Cortex of kidney (tissue), 1 donor: Measurements from ENCODE around the gene GSTK1.
"Not testable (repeated sequence)": the region's sequence is repeated elsewhere in the genome, so short reads cannot be mapped to it uniquely, and the experiment has no call there.

Experiments
- DNase-seq: peaks from one replicate; lab custom pipeline; 2025; lab: John Stamatoyannopoulos, UW

GSTK1 gene

GRCh38 chr7:143238289-143238980 lies 24.8 kb upstream of the GSTK1 start:
- no peak for DNase-seq

GRCh38 chr7:143239813-143240212 lies 23.4 kb upstream of the GSTK1 start:
- DNase-seq = no peak

- no peak for DNase-seq
Observed at GRCh38 chr7:143240291-143241168, 22.7 kb upstream of the GSTK1 start.

DNA sequence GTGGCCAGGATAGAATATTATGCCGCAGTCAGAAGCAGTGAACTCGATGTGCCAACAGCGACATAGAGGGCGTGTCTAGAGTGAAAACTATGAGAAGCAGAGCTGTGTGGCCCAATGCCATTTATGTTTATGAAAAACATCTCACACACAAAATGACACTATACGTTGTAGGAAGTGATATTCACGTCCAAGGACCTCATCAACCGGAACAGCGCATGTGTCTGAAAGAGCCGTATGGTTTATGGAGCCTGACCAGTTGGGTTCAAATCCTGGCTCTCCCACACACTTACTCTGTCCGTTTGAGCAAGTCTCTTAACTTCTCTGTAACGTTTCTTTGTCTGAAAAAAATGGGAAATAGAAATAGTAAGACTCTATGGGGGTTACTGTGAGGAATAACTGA lies 20.9 kb upstream of the GSTK1 start:
- DNase-seq = no peak

DNA sequence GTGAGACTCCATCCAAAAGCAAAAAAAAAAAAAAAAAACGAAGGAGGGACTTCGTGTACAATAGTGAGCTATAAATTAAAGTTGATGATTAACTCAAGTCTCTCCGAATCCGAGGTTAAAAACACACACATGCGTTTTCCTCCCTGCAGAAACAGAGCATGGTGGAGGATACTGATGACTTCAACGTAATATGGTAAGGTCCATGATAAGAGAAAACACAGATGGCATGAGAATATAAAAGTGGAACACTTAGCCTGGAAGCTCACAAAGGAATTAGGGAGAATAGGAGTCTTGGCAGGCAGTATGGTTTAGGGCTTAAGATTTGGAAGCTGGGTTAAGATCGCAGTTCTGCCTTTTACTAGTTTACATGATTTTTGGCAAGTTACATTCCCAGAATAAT lies 20.1 kb upstream of the GSTK1 start:
- DNase-seq = no peak

GRCh38 chr7:143243614-143244013 lies 19.6 kb upstream of the GSTK1 start:
- no peak for DNase-seq

DNA sequence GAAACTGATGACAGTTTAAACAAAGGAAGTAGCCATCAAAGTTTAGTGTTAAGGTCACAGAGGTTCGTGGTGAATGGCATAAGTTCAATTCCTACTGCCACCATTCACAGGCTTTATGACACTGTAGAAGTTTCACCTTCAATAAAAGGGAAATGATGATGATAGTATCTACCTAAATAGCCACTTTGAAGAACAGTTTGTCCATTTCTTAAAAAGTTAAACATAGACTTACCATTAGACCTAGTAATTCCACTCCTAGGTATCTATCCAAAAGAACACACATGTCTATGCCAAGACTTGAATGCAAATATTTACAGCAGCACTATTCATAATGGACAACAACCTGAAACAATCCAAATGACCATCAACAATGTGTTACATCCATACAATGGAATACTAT lies 18.9 kb upstream of the GSTK1 start:
- no peak for DNase-seq

DNA sequence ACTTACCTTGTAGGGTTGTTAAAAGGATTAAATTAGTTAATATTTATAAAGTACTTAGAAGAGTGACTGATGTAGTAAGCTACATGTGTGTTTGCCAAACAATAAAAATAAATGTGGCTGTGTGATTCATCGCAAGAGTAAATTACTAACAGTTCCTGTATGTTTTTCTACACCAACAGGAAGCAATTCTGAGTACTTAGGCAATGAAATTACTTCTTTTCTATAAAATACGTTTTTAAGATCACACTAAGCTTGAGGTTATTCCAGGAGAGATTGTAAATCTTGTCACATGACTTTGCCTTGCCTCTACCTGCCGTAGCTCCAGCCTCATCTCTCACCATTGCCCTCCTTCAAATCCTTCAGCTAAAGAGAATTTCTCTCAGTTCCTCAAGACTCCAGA lies 18.1 kb upstream of the GSTK1 start:
- no peak for DNase-seq

DNA sequence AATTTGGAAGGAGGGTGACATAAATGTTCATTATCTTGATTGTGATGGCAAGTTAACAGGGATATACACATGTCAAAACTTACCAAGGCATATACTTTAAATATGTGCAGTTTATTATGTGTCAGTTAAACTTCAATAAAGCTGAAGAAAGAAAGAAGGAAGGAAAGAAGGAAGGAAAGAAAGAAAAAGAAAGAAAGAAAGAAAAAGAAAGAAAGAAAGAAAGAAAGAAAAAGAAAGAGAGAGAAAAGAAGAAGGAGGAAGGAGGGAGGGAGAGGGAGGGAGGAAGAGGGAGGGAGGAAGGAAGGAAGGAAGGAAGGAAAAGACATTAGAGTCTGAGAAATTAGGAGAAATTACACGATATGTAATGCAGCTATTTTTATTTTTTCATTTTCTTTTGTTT lies 15.9 kb upstream of the GSTK1 start:
- no peak for DNase-seq

DNA sequence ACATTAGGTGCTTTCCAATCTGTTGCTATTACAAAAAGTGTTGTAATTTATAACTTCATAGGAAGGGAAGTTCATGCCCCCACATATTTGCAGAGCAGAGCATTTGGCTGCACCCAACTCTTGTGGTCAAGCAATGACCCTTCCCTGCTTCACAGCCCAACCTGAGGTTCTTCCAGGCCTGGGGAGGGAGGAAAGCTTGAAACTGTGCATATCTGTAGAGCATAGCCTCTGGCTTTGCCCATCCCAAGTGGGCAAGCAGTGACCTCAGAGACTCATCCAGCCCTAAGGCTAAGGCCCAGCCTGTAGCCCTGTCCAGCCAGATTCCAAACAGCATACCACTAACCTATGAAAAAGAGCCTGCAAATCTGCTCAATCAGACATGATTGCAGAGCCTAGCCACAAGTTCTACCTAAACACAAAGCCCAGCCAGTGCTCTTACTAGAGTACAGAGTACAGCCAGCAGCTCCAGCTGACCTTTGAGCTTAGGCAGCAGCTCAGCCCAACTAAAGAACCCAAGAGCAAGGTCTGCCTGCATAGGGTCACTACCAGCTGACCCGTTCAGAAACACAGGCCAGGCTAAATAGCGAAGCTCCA lies 14.4 kb upstream of the GSTK1 start:
- no peak for DNase-seq

DNA sequence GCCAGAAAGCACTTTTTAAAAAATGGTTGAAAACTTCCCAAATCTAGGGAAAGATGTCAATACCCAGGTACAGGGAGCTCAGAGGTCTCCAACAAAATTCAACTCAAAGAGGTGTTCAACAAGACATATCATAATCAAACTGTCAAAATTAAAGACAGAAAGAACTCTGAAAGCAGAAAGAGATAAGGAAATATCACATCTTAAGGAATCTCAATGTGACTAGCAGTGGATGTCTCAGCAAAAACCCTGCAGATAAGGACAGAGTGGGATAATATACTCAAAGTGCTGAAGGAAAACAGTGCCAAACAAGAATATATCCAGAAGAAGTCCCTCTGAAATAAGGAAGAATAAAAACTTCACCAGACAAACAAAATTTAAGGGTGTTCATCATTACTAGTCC lies 13.0 kb upstream of the GSTK1 start:
- no peak for DNase-seq

GRCh38 chr7:143250822-143251221 lies 12.4 kb upstream of the GSTK1 start:
- no peak for DNase-seq

GRCh38 chr7:143252006-143252405 lies 11.2 kb upstream of the GSTK1 start:
- DNase-seq = no peak

- DNase-seq = no peak
Observed at GRCh38 chr7:143255564-143255963, 7.7 kb upstream of the GSTK1 start.

GRCh38 chr7:143256325-143256724 lies 6.9 kb upstream of the GSTK1 start:
- DNase-seq = no peak

DNA sequence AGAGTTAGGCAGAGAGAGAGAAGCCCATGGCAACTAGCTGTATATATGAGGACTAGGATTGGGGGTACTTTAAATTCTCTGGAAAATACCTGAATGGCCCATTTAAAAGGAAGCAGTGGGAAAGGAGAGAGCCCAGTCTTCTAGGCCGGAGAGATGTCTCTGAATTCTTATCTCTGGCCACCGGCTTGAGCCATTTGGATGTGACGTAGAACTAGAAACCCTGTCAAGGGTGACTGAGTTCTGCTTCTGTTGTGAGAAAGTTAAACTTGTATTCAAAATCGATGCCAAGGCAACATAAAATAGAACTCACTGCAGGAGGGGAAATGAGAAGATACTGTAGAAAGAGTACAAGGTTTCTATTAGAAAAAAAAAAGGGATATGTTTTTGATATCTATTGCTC lies 6.3 kb upstream of the GSTK1 start:
- DNase-seq = no peak

GRCh38 chr7:143257501-143257900 lies 5.7 kb upstream of the GSTK1 start:
- DNase-seq = no peak

DNA sequence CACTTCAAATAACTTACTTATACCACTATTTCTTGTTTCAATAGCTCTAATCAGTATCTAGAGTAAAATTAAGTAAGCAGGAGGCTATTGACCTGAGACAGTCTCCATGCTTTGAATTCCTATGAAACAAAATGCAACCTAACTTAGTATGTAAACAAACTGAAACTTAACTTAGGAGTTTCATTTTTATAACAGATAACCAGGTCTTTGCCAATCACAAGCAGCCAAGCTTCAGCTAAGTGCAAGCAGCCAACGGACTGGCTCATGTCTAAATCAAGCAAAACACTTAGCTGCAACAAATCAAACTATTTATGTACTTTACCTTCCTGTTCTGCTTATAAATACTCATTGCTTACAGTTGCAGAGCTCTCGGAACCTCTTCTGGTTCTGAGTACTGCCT lies 4.4 kb upstream of the GSTK1 start:
- DNase-seq = no peak

DNA sequence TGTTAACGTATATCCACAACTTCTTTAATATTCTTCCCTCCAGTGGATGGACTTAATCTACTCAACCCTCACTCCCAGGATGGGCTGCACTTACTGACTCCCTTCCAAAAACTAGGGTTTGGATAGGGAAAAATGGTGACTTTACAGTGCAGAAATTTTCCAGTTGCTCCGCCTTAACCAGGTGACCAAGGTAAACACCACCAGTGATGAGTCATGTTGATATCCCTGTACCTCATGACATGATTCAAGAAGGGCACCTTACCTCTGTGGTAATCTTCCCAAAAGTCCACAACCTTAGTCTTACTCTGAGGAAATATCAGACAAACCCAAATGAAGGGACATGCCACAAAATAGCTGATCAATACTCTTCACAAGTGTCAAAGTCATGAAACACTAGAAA lies 3.5 kb upstream of the GSTK1 start:
- no peak for DNase-seq

GRCh38 chr7:143261901-143262300 lies 1.3 kb upstream of the GSTK1 start:
- no peak for DNase-seq

DNA sequence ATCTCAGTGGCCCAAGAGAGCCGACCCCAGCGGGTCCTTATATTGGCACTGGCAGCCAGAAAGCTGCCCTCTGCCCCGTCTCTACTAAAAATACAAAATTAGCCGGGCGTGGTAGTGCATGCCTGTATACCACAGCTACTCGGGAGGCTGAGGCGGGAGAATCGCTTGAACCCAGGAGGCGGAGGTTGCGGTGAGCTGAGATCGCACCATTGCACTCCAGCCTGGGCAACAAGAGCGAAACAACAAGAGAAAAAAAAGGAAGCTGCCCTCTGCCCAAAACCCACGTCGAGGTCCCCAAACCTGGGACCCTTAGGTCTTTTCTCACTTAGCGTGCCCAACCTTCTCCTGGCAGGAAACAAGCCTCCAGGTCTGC lies 941 bp downstream of the GSTK1 start:
- DNase-seq = not testable (repeated sequence)

DNA sequence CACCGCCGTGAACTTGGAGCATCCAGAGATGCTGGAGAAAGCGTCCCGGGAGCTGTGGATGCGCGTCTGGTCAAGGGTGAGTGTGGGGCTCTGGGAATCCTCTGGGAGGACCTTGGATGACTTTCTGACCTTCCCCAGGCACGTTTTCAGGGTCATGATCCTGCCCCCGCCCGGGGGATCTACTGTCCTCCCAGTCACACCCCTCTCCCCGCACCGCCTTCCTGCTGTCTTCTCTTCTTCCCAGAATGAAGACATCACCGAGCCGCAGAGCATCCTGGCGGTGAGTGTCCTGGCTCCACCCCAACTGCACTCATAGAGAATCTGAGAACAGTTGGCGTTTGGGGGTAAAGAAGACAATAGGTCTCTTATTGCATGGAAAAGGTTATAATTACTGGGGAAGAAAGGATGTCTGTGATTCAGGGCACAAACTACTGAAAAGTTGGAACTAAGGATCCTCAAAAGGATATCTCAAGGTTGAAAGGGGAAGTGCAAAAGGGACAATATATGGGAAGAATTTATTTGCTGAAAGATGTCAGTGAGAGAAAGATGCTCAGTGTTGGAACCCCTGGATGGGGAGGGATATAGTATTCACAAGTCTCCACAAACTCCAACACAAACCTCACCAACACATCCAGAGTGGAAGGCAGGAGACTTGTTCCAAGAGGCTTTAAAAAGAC lies 1.9 kb downstream of the GSTK1 start:
- no peak for DNase-seq

DNA sequence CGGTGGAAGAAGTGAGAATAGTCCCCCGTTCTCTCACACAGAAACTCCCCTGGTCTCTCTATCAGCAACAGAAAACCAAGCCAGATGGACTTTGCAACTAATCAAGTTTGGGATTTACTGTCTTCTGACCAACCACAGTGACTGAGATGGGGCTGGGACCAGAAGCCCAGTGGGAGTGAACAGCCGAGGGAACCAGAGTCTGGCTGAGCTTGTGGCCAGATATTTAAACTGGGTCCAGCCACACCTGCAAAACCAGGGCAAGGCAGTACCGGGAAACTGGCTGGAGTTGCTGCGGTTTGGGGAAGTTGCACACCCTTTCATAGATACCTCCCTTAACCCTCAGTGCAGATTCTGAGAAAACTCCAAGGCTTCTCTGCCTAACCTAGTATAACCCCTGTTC lies 6.0 kb downstream of the GSTK1 start:
- no peak for DNase-seq
